HFF-Myc (cell line): ENCODE data around the gene USP20.

Source experiments
- DNase-seq: peaks from one replicate; pipeline ENCODE4 v3.0.0-alpha.2; 2011; ENCODE audit warnings: low read depth; ENCODE audit errors: extremely low read depth
- H3K4me3 ChIP-seq: replicated peaks from 2 replicates; pipeline ENCODE4 v1.5.1; 2011; ENCODE audit warnings: low read depth, mild to moderate bottlenecking, control low read depth, low read length
- TF ChIP-seq, protein P1 (sequence below): IDR thresholded peaks from 2 replicates; pipeline ENCODE4 v1.5.1; 2012; ENCODE audit warnings: mild to moderate bottlenecking, low read depth, low read length, control low read depth; ENCODE audit errors: missing control alignments

The USP20 gene

DNA sequence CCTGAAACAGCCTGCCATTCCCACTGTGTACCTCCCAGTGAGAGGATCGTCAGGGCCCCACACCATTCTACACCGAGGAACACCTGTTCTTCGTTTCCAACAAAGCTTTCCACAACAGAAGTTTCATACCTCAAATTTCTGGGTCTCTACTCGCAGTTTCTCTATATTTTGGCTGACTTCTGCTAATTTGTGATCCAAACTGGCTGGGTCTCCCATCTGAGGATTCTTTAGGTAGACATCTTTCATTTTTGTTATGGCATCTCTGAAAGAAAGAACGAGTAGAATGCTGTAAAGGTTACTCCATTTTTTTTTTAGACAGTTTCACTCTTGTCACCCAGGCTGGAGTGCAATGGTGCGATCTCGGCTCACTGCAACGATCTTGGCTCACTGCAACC is 67.5 kb downstream of the USP20 start:
- H3K4me3 ChIP-seq: no peak overlapping the region
- TF ChIP-seq, protein P1, sequence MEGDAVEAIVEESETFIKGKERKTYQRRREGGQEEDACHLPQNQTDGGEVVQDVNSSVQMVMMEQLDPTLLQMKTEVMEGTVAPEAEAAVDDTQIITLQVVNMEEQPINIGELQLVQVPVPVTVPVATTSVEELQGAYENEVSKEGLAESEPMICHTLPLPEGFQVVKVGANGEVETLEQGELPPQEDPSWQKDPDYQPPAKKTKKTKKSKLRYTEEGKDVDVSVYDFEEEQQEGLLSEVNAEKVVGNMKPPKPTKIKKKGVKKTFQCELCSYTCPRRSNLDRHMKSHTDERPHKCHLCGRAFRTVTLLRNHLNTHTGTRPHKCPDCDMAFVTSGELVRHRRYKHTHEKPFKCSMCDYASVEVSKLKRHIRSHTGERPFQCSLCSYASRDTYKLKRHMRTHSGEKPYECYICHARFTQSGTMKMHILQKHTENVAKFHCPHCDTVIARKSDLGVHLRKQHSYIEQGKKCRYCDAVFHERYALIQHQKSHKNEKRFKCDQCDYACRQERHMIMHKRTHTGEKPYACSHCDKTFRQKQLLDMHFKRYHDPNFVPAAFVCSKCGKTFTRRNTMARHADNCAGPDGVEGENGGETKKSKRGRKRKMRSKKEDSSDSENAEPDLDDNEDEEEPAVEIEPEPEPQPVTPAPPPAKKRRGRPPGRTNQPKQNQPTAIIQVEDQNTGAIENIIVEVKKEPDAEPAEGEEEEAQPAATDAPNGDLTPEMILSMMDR: no peak
- DNase-seq: no peak

- H3K4me3 ChIP-seq: no peak overlapping the region
- no peak for DNase-seq
- TF ChIP-seq, protein P1: no peak
Measured at GRCh38 chr9:129904734-129905133, 69.5 kb downstream of the USP20 start.

GRCh38 chr9:129906298-129906697 is 71.0 kb downstream of the USP20 start:
- no peak overlapping the region for H3K4me3 ChIP-seq
- TF ChIP-seq, protein P1: no peak
- no peak for DNase-seq

- TF ChIP-seq, protein P1: no peak
- H3K4me3 ChIP-seq: no peak overlapping the region
- DNase-seq: no peak
Measured at GRCh38 chr9:129907201-129907600, 71.9 kb downstream of the USP20 start.

DNA sequence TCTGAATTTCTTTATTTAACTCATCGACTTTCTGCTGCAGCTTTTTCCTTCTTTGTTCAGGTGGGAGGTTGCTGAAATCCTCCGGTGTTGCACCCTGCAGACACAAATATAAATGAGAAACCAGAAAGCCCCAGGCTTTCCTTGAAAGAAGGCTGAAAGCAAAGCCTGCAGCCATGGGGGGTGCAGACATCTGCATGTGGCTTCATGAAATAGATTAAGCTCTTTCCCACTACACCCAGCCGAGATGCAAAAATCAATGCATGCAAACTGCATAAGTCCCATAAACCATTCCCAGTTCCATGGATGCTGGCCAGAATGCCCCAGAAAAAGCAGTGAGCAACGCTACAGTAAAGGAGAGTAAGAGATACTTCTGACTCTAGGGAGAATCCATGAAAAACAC is 73.6 kb downstream of the USP20 start:
- TF ChIP-seq, protein P1: no peak
- DNase-seq: no peak

GRCh38 chr9:129909851-129910250 is 74.6 kb downstream of the USP20 start:
- H3K4me3 ChIP-seq: no peak overlapping the region
- TF ChIP-seq, protein P1: no peak

More for the DNA sequence above, 73.6 kb downstream of the USP20 start:
- no peak overlapping the region for H3K4me3 ChIP-seq

GRCh38 chr9:129910628-129911567 is 75.6 kb downstream of the USP20 start:
- TF ChIP-seq, protein P1: no peak
- H3K4me3 ChIP-seq: no peak overlapping the region
- DNase-seq: peak; percentile 97

More at GRCh38 chr9:129909851-129910250, 74.6 kb downstream of the USP20 start:
- DNase-seq: no peak
